Activated CD4-positive, alpha-beta T cell treated with anti-CD3 and anti-CD28 coated beads, Interleukin-2, amount 10 ng/mL, durations not matched to agents 7 days and 5 days (primary cell): Measurements from ENCODE around the gene MRPL38. TPM values are rescaled to one million over a fixed set of nuclear protein-coding genes. Genes with fewer than 3 reads are reported as not detected.
A peak's percentile ranks its signal among the peaks of the same experiment; 100 is the strongest.

Experiments
- CTCF ChIA-PET: fragments of 350-600 bp; sonication (Branson Sonifier 250); formaldehyde crosslinking; loops from one replicate; lab custom pipeline; 2021; ENCODE audit warnings: antibody characterized with exemption; lab: Charles Lee
- POLR2A ChIA-PET: fragments of 350-600 bp; sonication (Branson Sonifier 250); formaldehyde crosslinking; loops from one replicate; lab custom pipeline; 2021; ENCODE audit warnings: antibody characterized with exemption; lab: Charles Lee
- DNase-seq: peaks from one replicate; pipeline ENCODE4 v3.0.0-alpha.2; 2020
- H3K27ac Mint-ChIP-seq: one replicate; pipeline ENCODE4 v1.8.0; 2021; ENCODE audit warnings: mild to moderate bottlenecking, moderate library complexity, mixed read lengths
- H3K27me3 Mint-ChIP-seq: one replicate; pipeline ENCODE4 v1.8.0; 2021; ENCODE audit warnings: mixed read lengths
- H3K36me3 Mint-ChIP-seq: one replicate; pipeline ENCODE4 v1.8.0; 2021; ENCODE audit warnings: low read depth, mixed read lengths
- H3K4me1 Mint-ChIP-seq: one replicate; pipeline ENCODE4 v1.8.0; 2021; ENCODE audit warnings: mixed read lengths
- H3K4me3 Mint-ChIP-seq: one replicate; pipeline ENCODE4 v1.8.0; 2021; ENCODE audit warnings: mild to moderate bottlenecking, moderate library complexity, mixed read lengths
- H3K9me3 Mint-ChIP-seq: one replicate; pipeline ENCODE4 v1.8.0; 2021; ENCODE audit warnings: mixed read lengths
- total RNA-seq, 2 experiments: library from RNA; stranded (reverse); gene quantifications; one replicate each; pipeline ENCODE4 v1.2.3, GENCODE V29; 2021

Gene MRPL38
- total RNA-seq, 2 experiments from 2014 or later, result 95.9 to 97.5 TPM

DNA sequence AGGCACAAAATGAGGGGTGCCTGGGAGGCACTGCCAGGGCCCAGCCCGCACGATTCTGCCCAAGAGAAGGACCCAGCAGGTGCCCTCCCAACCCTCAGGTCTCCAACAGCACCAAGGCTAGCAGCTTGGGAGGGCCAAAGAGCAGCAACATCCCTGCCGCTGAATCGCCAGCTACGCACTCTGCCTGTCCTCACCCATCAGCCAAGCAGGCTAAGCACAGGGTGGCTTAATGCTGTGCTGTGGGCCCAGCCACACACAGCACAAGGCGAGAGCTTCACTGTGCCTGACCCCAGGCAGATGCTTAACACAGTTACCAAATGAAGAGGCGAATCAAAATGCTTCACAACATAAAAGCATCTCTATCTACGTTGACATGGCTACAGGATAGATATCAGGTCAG lies 10.6 kb upstream of the MRPL38 start:
- Mint-ChIP-seq H3K27ac (no peak overlapping the region), H3K4me3 (no peak overlapping the region), H3K4me1 (peaks cover 3% of the 10 kb centered on the region), H3K36me3 (peaks cover 4% of the 10 kb centered on the region), H3K9me3 (no peaks in the 10 kb centered on the region), H3K27me3 (no peaks in the 10 kb centered on the region)
- CTCF ChIA-PET, result interaction anchor here (0.7 to 1.1 kb wide), 2 partner anchors 10 to 33 kb away, joined by 3 read pairs; no protein-coding TSS in a partner anchor
- POLR2A ChIA-PET, result no interaction called here
- no peak for DNase-seq

DNA sequence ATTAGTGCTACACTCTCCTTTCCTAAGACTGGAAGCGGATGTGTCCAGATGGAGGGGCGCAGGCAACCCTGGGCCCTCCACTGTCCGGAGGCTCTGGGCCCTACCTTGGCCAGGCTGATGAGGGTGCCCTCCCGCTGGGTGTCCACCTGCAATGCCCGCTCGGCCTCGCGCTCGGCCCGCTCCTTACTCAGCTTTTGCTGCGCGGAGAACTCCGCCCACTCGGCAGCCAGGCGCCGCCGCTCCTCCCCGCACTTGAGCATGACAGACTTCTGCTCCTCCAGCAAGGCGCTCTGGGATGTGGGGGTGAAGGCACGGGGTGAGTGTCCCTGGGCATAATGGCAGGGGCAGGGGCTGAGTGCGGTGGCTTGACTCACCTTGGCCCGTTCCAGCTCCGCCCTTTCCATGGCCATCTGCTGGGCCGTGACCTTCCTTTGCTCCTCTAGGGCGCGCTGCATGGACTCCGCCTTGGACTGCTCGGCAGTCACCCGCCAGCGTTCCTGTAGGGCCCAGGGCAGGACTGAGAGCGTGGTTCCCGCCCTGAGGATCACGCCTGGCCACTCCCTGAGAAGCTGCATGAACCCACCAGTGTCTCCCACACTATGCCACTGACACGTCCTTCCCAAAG lies 10.1 kb upstream of the MRPL38 start:
- Mint-ChIP-seq H3K9me3 (no peaks in the 10 kb centered on the region), H3K27me3 (no peaks in the 10 kb centered on the region), H3K27ac (no peak overlapping the region), H3K4me1 (peaks cover 6% of the 10 kb centered on the region), H3K4me3 (no peak overlapping the region), H3K36me3 (peaks cover 4% of the 10 kb centered on the region)
- POLR2A ChIA-PET, result no interaction called here
- CTCF ChIA-PET, result interaction anchor here (0.7 kb wide), 1 partner anchor 9 kb away, joined by 3 read pairs; no protein-coding TSS in a partner anchor
- DNase-seq, result no peak

DNA sequence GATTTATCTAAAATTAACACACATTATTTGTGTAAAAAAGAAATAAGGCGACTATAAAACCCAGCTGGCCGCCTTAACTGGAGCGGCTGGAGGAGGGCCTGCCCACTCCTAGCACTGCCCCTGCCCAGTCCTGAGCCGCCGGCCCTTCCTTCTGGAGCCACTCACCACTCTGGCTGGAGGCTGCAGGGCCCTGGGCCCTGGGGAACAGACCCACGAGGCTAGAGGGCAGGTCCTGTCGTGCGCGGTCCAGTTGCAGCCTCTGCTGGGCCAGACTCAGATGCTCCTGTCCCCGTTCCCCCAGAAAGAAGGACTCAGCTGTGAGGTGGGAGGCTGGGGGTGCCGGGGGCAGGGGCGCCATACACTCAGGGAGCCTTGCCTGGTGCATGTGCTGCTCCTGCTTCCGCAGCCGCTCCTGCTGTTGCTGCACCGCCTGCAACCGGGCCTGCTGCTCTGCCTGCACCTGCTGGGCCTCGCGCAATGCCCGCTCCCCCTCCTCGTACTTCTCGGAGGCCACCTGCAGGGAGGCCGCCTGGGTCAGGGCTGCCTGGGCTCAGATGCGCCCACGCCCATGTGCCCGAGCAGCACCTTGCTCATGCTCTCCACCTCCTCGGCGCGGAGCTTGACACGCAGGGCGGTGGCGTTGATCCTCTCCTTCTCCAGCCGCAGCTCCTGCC lies 9.0 kb upstream of the MRPL38 start:
- H3K4me3 Mint-ChIP-seq, result no peak overlapping the region
- H3K27me3 Mint-ChIP-seq, result no peaks in the 10 kb centered on the region
- H3K36me3 Mint-ChIP-seq, result peaks cover 4% of the 10 kb centered on the region
- H3K9me3 Mint-ChIP-seq, result no peaks in the 10 kb centered on the region
- peaks cover 6% of the 10 kb centered on the region for H3K4me1 Mint-ChIP-seq
- CTCF ChIA-PET, result interaction anchor here (0.6 kb wide), 1 partner anchor 9 kb away, joined by 3 read pairs; the partner anchor contains the start of gene MRPL38
- DNase-seq, result no peak
- no peak overlapping the region for H3K27ac Mint-ChIP-seq
- POLR2A ChIA-PET, result no interaction called here

DNA sequence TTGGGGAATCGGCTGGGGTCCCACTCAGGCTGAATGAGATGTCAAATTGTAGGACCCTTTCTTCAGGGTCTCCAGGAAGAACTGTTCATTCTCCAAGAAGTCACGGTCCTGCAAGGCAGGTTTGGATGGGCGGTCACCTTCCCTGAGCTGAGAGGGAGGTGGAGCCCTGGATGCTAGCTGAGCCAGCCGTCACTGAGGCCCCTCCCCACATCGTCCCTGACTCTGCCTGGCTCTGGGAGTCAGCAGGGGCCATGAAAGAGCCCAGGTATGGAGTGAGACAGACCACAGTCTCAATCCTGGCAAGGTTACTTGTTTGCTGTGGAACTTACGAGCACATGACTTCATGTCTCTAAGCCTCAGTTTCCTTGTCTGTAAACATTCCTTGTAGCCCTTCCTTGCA lies 6.0 kb upstream of the MRPL38 start:
- Mint-ChIP-seq H3K27ac (no peak overlapping the region), H3K4me1 (peaks cover 13% of the 10 kb centered on the region), H3K27me3 (no peaks in the 10 kb centered on the region), H3K4me3 (no peak overlapping the region), H3K36me3 (peaks cover 2% of the 10 kb centered on the region), H3K9me3 (no peaks in the 10 kb centered on the region)
- ChIA-PET POLR2A (no interaction called here), CTCF (interaction anchor here (0.9 to 3.8 kb wide), 4 partner anchors 13 to 97 kb away, joined by 3 to 18 read pairs (median 8); partner anchors contain the start of gene CDK3)
- DNase-seq, result no peak

DNA sequence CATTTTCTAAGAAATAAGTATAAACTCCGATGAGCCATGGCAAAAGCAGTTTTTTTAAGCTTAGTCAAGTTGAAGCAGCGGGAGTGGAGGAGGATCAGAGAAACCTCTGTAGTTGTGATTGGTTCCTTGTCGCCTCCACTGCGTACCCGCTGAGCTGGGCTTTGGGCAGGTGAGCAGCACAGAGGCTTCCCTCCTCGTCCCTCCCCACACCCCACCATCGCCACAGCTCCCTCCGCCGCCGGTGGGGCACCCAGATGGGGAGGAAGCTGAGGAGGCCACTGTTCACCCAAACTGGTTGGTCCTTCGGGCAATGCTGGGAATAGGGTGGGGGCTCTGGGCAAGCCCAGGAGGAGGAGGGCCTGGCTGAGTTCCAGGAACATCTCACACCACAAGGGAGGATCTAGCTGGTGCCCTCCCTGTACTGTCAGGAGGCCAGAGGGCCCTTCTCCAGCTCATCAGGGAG lies 5.2 kb upstream of the MRPL38 start:
- H3K36me3 Mint-ChIP-seq, result peaks cover 2% of the 10 kb centered on the region
- H3K4me3 Mint-ChIP-seq, result no peak overlapping the region
- ChIA-PET CTCF (interaction anchor here (0.7 to 3.8 kb wide), 3 partner anchors 49 to 96 kb away, joined by 3 to 18 read pairs (median 11); partner anchors contain the start of gene CDK3), POLR2A (no interaction called here)
- H3K4me1 Mint-ChIP-seq, result peaks cover 16% of the 10 kb centered on the region
- H3K27ac Mint-ChIP-seq, result no peak overlapping the region
- no peak for DNase-seq
- no peaks in the 10 kb centered on the region for H3K9me3 Mint-ChIP-seq
- no peaks in the 10 kb centered on the region for H3K27me3 Mint-ChIP-seq

DNA sequence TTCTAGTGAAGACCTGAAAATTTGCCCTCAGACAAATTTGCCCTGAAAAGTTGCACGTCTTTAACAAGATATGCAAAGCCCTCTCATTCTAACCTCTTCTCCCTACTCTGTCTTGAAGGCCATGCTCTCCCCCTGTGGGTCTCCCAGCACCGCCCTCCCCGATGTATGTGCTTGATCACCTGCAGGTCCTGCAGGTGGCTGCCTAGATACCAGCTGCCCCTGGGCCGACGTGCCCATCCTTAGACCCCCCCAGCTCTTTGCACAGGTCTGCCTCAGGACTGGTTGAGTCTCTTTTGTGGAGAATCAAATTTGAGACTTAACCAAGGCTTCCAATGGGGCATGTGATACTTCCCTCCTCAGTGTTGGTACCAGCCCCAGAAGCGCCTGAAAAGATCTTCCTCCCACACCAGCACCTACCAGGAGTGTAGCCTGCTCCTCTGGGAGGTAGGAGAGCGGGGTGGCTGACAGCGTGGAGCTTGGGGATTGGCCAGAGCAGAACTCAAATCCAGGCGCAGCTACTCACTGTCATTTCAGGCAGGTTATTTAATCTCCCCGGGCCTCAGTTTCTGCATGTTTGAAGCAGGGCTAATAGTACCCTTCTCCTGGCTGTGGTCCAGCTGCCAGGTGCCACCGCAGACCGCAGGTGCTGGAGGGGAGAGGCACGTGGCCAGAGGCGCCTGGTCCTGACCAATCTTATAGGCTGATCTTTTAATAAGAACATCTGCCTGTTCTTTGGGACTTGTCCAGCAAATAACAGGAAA lies 4.5 kb upstream of the MRPL38 start:
- Mint-ChIP-seq H3K4me3 (no peak overlapping the region), H3K27me3 (no peaks in the 10 kb centered on the region), H3K36me3 (peaks cover 2% of the 10 kb centered on the region), H3K9me3 (no peaks in the 10 kb centered on the region), H3K4me1 (peaks cover 16% of the 10 kb centered on the region), H3K27ac (no peak overlapping the region)
- no peak for DNase-seq
- POLR2A ChIA-PET, result no interaction called here
- CTCF ChIA-PET, result interaction anchor here (0.7 to 3.8 kb wide), 3 partner anchors 48 to 96 kb away, joined by 3 to 18 read pairs (median 11); partner anchors contain the start of gene CDK3

DNA sequence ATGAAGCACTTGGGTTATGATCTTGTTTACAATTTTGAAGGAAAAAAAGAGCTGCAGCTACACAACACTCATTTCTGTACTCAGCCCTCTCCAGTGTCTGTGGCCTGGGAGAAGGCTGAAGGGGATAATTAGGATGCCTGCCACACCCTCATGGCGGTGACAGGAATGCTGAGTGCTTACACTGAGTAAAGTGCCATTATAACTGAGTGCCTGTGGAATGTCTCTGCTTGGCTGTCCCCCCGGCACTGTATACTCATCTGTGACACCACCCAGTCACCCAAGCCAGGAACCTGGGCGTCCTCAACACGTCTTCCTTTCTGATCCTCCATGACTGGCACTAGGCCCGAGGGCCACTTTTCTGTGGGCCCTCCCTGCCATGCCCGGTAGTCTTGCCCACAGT lies 3.5 kb upstream of the MRPL38 start:
- H3K4me1 Mint-ChIP-seq, result peaks cover 22% of the 10 kb centered on the region
- ChIA-PET CTCF (no interaction called here), POLR2A (no interaction called here)
- no peaks in the 10 kb centered on the region for H3K27me3 Mint-ChIP-seq
- no peak overlapping the region for H3K27ac Mint-ChIP-seq
- H3K36me3 Mint-ChIP-seq, result peaks cover 2% of the 10 kb centered on the region
- H3K4me3 Mint-ChIP-seq, result no peak overlapping the region
- no peaks in the 10 kb centered on the region for H3K9me3 Mint-ChIP-seq
- DNase-seq, result no peak

DNA sequence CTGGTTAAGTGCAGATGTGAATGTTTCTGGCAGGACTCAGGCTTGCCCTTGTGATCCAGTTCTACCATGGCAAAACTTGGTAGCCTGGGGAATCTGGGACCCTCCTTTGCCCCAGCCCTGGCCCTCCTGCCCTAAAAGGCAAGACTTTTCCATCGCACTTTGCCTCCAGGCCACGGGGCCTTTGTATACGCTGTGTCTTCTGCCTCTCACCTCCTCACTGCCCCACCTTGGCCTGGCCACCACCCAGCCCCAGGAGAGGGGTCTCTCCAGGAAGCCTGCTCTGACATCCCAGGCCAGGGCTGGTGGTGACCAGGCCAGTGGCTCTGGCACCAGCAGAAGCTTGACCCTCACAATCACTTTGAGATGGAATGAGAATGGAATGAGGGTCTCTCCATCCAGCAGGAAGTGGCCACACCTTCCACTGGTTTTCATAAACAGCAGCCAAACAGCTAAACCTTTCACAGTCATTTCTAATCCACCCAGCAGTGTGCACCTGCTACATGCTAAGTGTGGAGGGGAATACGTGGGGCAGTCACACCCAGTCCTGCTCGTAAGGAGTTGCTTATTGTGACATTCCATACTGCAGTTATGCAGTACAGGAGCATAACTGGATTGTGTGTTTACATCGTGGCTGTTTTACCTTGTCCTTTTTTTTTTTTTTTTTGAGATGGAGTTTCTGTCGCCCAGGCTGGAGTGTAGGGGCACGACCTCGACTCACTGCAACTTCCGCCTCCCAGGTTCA lies 1.6 kb upstream of the MRPL38 start:
- H3K9me3 Mint-ChIP-seq, result no peaks in the 10 kb centered on the region
- ChIA-PET CTCF (interaction anchor here (0.6 to 4.0 kb wide), 16 partner anchors 9 to 372 kb away, joined by 3 to 28 read pairs (median 4); partner anchors contain the start of genes FBF1 and TRIM65), POLR2A (no interaction called here)
- H3K27me3 Mint-ChIP-seq, result no peaks in the 10 kb centered on the region
- no peak overlapping the region for H3K4me3 Mint-ChIP-seq
- peaks cover 22% of the 10 kb centered on the region for H3K4me1 Mint-ChIP-seq
- H3K36me3 Mint-ChIP-seq, result peaks cover 3% of the 10 kb centered on the region
- H3K27ac Mint-ChIP-seq, result peak overlapping the region; percentile 60
- no peak for DNase-seq

DNA sequence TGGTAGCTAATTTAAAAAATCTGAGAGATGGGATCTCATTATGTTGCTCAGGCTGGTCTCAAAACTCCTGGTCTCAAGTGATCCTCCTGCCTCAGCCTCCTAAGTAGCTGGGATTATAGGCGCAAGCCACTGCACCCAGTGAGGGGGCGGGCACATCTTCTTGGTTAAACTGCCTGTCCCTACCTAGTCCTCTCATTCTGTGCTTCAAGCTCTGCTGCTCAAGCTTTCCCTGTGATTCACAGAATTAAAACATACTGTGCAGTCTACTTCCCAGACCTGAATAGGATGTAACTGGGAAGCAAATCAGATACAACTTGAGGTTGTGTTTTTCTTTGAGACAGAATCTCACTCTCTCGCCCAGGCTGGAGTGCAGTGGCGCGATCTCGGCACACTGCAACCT lies 2.3 kb downstream of the MRPL38 start:
- DNase-seq, result no peak
- Mint-ChIP-seq H3K4me3 (no peak overlapping the region), H3K36me3 (peaks cover 7% of the 10 kb centered on the region), H3K9me3 (no peaks in the 10 kb centered on the region), H3K4me1 (peaks cover 21% of the 10 kb centered on the region), H3K27ac (peak overlapping the region; percentile 5), H3K27me3 (no peaks in the 10 kb centered on the region)
- POLR2A ChIA-PET, result no interaction called here
- CTCF ChIA-PET, result interaction anchor here (0.6 to 2.0 kb wide), 6 partner anchors 24 to 100 kb away, joined by 3 to 5 read pairs (median 4); partner anchors contain the start of genes TRIM47 and WBP2

DNA sequence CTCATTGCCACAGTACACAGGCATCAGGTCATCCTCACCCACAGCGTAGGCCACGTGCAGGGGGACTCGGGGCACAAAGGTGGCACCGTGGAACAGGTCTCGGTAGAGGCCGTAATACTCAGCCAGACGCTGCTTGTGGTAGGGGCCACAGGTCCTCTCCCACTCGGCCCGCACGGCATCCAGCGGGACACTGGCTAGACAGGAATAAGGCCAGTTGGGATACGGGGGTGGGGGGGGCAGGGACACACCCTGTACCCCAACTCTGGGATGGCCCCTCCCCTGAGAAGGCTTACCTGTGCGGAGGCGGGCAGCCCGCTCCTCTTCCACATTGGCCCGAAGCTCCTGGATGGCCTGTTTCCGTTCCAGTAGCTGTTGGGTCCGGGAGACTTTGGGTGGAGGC lies 3.0 kb downstream of the MRPL38 start:
- H3K36me3 Mint-ChIP-seq, result peaks cover 8% of the 10 kb centered on the region
- ChIA-PET CTCF (interaction anchor here (1.4 to 2.0 kb wide), 4 partner anchors 24 to 101 kb away, joined by 3 to 5 read pairs (median 4); partner anchors contain the start of gene WBP2), POLR2A (no interaction called here)
- no peak for DNase-seq
- no peak overlapping the region for H3K4me3 Mint-ChIP-seq
- no peak overlapping the region for H3K27ac Mint-ChIP-seq
- no peaks in the 10 kb centered on the region for H3K27me3 Mint-ChIP-seq
- peaks cover 22% of the 10 kb centered on the region for H3K4me1 Mint-ChIP-seq
- H3K9me3 Mint-ChIP-seq, result no peaks in the 10 kb centered on the region

DNA sequence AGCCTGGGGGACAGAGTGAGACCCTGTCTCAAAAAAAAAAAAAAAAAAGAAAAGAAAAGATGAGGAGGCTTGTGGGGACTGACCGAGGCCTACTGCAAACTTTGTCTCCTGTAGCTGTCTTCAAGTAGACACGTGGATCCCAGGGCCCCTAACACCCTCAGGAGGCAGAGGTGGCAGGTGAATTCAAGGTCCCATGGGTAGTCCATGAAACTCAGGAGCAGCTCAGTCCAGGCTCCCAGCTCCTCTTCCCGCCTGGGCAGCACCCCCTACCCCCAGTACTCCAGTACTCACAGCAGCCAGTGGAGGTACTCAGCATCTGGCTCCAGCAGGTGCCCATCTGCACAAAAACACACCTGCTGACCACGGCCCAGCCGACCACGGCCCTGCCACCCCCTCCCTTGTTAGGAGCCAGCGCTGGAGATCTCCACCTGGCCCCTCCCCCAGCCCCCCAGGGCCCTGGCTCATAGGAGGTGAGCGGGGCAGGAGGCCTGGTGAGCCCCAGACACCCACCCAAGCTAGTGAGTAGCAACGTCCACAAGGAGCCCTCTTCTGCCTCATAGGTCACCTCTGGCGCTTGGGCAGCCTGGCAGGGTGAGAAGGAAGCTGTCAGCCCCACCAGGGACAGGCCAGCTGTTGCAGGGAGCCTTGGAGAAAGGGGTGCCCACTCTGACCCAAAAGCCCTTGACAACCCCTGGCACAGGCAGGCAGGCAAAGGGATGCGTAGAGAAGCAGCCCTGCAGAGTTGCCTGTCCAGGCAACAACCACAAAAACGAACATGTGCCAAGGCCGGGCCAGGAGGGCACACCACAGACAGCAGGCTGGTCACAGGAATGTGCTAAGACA lies 3.8 kb downstream of the MRPL38 start:
- no peaks in the 10 kb centered on the region for H3K27me3 Mint-ChIP-seq
- H3K36me3 Mint-ChIP-seq, result peaks cover 8% of the 10 kb centered on the region
- DNase-seq, result no peak
- ChIA-PET CTCF (interaction anchor here (0.7 to 1.4 kb wide), 6 partner anchors 25 to 147 kb away, joined by 3 read pairs; no protein-coding TSS in a partner anchor), POLR2A (no interaction called here)
- no peak overlapping the region for H3K4me3 Mint-ChIP-seq
- no peaks in the 10 kb centered on the region for H3K9me3 Mint-ChIP-seq
- peaks cover 16% of the 10 kb centered on the region for H3K4me1 Mint-ChIP-seq
- no peak overlapping the region for H3K27ac Mint-ChIP-seq
